Measurements from ENCODE around the gene C6orf52.

DNA sequence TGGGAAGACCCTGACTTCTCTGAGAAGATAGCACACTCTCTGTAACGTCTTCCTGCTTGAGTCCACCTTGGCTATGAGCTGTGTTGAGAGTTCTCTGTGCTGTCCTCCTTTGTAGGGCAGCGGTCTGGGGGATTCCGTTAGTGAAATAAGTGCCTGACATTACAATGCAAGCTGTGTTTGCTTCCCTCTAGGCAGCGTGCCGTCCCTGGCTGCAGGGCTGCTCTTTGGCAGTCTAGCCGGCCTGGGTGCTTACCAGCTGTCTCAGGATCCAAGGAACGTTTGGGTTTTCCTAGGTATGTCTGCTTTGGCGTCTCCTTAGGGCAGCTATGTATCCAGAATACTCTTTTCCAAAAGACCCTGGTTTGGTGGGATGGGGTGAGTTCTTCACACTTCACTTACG, 31.3 kb upstream of the C6orf52 start:
- TF ChIP-seq, protein P1, sequence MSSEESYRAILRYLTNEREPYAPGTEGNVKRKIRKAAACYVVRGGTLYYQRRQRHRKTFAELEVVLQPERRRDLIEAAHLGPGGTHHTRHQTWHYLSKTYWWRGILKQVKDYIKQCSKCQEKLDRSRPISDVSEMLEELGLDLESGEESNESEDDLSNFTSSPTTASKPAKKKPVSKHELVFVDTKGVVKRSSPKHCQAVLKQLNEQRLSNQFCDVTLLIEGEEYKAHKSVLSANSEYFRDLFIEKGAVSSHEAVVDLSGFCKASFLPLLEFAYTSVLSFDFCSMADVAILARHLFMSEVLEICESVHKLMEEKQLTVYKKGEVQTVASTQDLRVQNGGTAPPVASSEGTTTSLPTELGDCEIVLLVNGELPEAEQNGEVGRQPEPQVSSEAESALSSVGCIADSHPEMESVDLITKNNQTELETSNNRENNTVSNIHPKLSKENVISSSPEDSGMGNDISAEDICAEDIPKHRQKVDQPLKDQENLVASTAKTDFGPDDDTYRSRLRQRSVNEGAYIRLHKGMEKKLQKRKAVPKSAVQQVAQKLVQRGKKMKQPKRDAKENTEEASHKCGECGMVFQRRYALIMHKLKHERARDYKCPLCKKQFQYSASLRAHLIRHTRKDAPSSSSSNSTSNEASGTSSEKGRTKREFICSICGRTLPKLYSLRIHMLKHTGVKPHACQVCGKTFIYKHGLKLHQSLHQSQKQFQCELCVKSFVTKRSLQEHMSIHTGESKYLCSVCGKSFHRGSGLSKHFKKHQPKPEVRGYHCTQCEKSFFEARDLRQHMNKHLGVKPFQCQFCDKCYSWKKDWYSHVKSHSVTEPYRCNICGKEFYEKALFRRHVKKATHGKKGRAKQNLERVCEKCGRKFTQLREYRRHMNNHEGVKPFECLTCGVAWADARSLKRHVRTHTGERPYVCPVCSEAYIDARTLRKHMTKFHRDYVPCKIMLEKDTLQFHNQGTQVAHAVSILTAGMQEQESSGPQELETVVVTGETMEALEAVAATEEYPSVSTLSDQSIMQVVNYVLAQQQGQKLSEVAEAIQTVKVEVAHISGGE (CRISPR knock-in tag; IDR thresholded peaks at IDR 0.05) = no peak
- TF ChIP-seq HNRNPL (IDR thresholded peaks at IDR 0.05; ENCODE audit: low read depth, low read length) (no peak), NFXL1 (CRISPR knock-in tag; IDR thresholded peaks at IDR 0.05) (no peak), NR2C2 (CRISPR knock-in tag; IDR thresholded peaks at IDR 0.05) (no peak), NR2C2 (tag; IDR thresholded peaks at IDR 0.05) (no peak), FOS (IDR thresholded peaks at IDR 0.05; ENCODE audit: extremely low read depth, insufficient read length) (no peak), GATA2 (CRISPR knock-in tag; IDR thresholded peaks at IDR 0.05) (no peak), ZBED1 (IDR thresholded peaks at IDR 0.05) (no peak), POLR2A (conservative IDR thresholded peaks at IDR 0.05) (no peak), MYNN (IDR thresholded peaks at IDR 0.05) (no peak), MYNN (CRISPR knock-in tag; IDR thresholded peaks at IDR 0.05) (no peak), ETV1 (tag; conservative IDR thresholded peaks at IDR 0.05; ENCODE audit: low read depth) (no peak), FOXJ3 (CRISPR knock-in tag; IDR thresholded peaks at IDR 0.05) (no peak)
- TF ChIP-seq, protein P2, sequence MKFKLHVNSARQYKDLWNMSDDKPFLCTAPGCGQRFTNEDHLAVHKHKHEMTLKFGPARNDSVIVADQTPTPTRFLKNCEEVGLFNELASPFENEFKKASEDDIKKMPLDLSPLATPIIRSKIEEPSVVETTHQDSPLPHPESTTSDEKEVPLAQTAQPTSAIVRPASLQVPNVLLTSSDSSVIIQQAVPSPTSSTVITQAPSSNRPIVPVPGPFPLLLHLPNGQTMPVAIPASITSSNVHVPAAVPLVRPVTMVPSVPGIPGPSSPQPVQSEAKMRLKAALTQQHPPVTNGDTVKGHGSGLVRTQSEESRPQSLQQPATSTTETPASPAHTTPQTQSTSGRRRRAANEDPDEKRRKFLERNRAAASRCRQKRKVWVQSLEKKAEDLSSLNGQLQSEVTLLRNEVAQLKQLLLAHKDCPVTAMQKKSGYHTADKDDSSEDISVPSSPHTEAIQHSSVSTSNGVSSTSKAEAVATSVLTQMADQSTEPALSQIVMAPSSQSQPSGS (CRISPR knock-in tag; IDR thresholded peaks at IDR 0.05) = no peak
- TF ChIP-seq, protein P3, sequence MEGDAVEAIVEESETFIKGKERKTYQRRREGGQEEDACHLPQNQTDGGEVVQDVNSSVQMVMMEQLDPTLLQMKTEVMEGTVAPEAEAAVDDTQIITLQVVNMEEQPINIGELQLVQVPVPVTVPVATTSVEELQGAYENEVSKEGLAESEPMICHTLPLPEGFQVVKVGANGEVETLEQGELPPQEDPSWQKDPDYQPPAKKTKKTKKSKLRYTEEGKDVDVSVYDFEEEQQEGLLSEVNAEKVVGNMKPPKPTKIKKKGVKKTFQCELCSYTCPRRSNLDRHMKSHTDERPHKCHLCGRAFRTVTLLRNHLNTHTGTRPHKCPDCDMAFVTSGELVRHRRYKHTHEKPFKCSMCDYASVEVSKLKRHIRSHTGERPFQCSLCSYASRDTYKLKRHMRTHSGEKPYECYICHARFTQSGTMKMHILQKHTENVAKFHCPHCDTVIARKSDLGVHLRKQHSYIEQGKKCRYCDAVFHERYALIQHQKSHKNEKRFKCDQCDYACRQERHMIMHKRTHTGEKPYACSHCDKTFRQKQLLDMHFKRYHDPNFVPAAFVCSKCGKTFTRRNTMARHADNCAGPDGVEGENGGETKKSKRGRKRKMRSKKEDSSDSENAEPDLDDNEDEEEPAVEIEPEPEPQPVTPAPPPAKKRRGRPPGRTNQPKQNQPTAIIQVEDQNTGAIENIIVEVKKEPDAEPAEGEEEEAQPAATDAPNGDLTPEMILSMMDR (IDR thresholded peaks at IDR 0.05 in 2 of 3, conservative IDR thresholded peaks at IDR 0.05 in 1 of 3; ENCODE audit: insufficient read depth in 2 of 3, low read depth in 1 of 3, low read length in 3 of 3) = no peak
- TF ChIP-seq, protein P4, sequence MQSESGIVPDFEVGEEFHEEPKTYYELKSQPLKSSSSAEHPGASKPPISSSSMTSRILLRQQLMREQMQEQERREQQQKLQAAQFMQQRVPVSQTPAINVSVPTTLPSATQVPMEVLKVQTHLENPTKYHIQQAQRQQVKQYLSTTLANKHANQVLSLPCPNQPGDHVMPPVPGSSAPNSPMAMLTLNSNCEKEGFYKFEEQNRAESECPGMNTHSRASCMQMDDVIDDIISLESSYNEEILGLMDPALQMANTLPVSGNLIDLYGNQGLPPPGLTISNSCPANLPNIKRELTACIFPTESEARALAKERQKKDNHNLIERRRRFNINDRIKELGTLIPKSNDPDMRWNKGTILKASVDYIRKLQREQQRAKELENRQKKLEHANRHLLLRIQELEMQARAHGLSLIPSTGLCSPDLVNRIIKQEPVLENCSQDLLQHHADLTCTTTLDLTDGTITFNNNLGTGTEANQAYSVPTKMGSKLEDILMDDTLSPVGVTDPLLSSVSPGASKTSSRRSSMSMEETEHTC (IDR thresholded peaks at IDR 0.05) = no peak
